ENCODE measurements around the gene ANTXR2.

DNA sequence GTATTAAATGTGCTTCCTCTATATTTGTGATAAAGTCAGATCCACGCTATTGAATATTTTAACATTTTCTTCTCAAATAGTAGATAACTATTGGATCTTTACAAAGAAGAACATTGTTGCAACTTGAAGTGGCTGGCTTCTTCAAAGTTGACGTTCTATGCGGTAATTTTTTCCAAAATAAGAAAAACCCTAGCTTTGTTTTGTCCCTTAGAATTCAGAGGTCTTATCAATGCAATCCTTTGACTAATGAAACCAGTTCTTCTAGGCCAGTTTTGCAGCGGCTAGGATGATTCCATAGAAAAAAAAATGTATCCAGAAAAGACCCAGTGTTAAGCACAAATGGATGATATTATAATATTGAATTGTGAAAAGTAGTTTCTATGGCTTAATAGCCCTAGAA is 89.6 kb downstream of the ANTXR2 start:
- TF ChIP-seq, protein P1, sequence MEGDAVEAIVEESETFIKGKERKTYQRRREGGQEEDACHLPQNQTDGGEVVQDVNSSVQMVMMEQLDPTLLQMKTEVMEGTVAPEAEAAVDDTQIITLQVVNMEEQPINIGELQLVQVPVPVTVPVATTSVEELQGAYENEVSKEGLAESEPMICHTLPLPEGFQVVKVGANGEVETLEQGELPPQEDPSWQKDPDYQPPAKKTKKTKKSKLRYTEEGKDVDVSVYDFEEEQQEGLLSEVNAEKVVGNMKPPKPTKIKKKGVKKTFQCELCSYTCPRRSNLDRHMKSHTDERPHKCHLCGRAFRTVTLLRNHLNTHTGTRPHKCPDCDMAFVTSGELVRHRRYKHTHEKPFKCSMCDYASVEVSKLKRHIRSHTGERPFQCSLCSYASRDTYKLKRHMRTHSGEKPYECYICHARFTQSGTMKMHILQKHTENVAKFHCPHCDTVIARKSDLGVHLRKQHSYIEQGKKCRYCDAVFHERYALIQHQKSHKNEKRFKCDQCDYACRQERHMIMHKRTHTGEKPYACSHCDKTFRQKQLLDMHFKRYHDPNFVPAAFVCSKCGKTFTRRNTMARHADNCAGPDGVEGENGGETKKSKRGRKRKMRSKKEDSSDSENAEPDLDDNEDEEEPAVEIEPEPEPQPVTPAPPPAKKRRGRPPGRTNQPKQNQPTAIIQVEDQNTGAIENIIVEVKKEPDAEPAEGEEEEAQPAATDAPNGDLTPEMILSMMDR (IDR thresholded peaks at IDR 0.05; ENCODE audit: low read length), result no peak
- no peak for TF ChIP-seq EZH2phosphoT487 (IDR thresholded peaks at IDR 0.05; ENCODE audit: low read length)

Measured in MM.1S (cell line).